ENCODE measurements around the gene GMCL1.
"Not testable (repeated sequence)": the region's sequence is repeated elsewhere in the genome, so short reads cannot be mapped to it uniquely, and the experiment has no call there.

GMCL1 gene

DNA sequence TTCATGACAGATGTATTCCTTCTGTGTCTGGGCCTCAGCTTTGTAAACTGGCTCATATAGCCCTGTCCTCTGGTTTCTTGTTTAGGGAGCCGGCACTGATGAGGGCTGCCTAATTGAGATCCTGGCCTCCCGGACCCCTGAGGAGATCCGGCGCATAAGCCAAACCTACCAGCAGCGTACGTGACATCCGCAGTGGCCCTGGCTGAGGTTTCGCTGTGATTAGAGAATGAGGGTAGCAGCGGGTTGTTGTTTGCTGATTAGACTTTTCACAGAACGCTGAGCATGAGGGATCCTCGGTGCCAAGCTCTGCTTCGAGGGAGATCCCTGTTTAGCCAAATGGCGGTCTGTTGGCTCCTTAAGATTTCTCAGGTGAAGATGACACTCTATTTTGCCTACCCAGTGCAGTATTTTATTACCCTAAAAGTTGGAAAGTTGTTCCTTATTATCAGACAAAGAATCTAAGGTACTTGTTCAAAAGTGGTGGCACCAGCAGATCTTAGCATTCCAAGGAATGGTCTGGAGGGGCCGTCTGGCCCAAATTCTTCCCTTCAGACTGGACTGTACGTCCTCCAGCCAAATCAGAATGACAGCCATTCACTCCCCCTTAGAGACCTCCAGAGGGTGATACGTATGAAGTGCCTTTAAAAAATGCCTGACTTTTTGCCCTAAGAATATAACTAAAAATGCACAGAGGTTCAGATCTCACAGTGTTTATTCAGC, 21.5 kb upstream of the GMCL1 start:
- no peak for DNase-seq

DNA sequence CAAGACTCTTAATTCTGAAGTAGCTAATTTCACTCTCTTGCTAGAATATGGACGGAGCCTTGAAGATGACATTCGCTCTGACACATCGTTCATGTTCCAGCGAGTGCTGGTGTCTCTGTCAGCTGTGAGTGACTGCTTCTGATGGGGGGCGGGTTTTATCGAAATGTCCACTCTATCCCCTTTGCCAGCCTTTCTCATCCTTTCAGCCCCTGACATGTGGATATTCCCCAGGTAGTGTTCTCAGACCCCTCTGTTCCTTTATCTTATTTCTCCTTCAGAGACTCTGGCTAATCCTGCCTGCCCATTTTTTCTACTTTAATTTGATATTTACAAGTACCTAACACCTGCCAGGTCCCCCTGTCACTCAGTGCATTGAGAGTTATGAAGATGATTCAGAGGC, 18.9 kb upstream of the GMCL1 start:
- DNase-seq: no peak

DNA sequence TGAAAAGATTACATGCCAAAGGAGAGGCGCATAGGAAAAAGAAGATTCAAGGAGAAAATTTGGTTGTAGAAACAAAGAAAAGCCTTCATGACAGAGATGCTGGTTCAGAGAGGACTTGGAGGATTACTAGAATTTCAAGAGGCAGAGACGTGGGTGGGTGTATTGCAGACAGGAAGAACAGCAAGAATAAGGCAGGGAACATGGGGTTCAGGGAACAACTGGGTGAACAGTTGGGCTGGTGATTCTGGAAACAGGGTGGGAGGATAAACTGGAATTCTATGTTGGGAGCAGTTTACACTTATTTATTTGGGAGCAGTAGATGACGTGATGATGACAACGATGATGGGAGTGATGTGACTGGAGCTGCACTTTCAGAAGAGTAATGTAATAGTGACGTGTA, 18.4 kb upstream of the GMCL1 start:
- DNase-seq: no peak

DNA sequence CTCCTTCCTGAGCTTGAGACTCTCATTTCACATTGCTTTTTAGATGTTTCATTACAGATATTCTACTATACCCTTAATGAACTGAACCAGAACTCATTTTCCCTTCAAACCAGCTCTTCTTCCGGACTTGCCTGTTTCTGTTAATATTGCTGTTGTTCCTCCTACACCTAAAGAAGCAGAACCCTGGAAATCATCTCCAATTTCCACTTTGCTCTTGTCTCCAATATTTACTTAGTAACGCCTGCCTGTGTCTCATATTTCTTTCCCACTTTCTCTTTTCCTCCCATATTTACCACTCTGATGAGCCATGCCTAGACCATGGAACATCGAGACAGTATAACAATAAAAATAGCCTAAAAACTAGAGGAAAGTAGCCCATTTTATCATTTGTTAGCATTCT, 17.9 kb upstream of the GMCL1 start:
- no peak for DNase-seq

DNA sequence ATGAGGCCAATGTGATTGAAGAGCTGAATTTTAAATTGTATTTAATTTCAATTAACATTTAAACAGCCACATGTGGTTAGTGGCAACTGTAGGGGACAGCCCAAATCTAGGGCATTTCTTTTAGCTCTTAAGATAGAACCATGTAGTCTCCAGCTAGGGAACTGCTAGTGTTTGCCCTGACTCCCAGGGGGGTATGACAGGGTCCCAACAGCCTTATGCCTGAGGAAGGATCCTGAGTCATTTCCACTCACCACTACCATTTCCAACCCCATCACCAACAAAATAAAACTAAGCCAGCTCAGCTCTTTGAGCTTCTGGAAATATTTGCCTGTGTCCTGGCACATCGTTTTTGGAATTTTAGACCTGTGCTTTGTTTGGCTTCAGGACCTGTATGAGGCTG, 13.7 kb upstream of the GMCL1 start:
- no peak for DNase-seq

DNA sequence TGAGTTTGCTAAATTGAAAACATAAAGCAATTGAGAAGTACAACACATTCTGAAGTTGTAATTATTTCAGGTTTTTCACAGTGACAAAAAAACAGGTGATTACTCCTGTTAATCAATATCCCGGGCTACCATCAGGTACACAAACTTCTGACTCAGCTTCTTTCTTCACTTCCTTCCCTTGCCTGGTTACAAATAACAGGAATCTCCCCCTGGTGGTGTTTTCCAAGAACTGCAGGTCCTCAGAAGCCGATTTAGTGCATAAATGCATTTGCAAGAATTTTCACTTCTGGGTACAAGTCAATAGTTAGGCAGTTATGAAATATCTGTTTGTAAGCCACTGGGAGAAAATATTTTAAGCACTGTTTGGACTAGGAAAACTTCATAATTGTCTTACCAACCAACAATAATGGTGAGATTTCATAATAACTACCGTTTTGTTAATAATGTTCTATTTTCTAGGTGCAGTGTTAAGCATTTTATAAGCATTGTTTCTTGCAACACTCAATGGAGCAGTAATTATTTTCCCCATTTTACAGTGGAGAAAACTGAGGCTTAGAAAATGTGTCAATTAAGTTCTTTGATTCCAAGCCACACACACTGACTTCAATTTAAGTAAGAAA, 12.4 kb upstream of the GMCL1 start:
- peak; percentile 79 for DNase-seq

DNA sequence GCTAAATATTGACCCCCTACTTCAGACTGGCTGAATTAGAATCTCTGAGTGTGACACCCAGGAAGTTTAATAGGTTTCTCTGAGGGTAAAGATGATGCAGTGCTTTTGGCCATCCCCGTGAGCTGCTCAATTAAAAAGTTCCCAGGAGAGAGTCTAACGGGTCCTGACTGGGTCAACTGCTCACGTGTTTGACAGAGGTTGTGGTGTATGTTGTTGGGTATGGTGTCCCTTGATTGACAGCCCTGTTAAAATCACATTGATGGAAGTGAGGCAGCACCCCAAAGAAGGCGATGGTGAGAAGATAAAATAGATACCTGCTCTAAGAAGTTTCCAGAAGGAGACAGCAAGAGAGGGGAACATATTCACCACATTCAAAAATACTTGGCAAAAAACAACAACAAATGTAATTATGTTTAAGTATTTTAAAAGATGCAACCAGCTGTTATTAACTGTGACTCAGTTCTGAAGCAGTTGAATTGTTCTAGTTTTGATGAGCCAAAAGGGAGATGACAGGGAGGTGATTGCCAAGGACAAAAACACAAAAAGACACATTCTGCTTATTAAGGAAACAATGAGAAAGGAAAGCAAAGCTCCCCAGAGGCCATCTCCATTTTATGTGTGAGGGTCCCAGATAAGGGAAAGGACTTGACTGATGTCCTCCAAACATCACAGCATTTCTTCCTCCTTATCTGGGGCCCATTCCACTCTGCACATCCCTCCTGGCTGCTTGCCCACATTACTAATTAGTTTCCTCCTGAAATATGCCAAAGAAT, 11.5 kb upstream of the GMCL1 start:
- no peak for DNase-seq

DNA sequence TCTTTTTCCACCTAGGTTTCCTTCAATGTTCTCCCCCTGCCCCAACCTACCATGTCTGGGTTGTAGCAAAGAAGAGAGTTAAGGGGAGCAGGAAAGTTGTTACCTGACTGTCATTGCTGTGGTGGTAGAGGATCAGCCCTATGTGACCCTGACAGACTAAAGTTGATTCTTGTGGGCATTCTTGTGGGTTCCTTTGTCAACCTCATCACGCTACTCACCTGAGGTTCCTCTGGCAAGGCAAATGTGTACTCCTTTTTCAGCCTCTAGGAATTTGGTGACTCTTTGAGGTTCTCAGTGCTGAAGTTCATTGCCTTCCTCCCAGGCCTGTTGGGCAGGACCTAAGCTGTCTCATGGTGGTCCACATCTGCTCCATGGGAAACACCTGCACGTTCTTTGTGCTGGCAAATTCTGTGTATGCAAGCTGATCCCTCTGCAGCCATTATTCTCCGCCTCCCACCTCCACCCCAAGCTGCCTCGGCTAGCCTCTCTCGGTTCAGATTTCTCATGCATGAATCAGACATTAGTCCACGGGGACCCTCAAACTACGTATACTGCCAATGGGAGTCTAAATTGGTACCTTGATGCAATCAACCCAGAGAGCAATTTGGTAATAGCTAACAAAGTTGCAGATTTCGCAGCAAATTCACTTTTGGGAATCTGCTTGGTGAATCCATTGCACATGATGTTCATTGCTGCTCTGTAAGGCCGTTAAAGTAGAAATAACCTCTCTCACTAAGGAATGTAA, 1.5 kb upstream of the GMCL1 start:
- no peak for DNase-seq

DNA sequence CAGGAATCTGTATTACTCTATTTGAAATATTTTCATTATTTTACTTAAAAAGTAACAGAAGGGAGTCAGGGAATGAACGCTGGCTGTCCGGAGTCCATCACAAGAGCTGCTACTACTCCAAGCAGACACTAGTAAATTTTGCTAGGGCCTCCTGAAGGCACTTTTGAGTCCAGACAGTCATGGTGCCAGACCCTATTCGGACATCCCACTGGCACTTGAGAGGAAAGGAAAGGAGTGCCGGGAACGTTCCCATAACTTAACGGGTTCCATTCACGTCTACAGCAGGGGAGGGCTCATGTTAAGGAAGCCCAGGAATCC, 563 bp upstream of the GMCL1 start:
- no peak for DNase-seq

DNA sequence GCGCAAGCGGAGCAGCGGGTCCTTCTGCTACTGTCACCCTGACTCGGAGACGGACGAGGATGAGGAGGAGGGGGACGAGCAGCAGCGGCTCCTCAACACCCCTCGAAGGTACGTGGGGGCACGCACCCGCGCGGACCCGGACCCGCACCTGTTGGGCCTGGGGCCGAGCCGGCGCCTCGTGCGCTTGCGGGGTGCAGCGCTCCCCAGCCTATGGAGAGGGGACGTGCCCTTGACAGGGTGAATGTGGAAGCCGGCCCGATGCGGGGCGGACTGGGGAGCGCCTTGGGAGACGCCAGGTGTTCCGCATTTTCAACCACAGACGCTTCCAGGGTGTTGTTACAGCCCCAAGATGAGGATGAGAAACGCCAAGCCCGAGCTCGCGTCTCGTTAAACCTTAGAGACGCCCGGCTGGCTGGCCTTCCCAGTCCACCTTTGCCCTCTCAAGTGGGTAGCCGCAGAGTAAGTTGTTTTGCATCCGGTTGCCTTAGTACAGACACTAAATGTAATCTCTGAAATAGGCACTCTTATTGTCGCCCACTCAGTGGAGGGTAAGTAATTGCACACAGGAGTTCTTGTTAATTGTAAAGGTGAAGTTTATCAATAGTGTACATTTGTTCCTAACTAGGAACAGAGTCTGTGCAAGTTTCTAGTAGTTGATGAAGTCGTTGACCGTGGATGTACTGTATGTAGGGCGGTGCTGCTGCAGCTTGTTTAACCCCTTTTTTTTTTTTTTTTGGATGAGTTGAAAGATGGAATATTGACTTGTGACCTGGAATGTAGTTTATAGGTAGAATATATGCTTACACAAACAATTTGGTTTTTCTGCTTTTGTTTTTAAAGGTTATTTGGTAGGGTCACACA, 815 bp downstream of the GMCL1 start:
- DNase-seq: peak; percentile 50

DNA sequence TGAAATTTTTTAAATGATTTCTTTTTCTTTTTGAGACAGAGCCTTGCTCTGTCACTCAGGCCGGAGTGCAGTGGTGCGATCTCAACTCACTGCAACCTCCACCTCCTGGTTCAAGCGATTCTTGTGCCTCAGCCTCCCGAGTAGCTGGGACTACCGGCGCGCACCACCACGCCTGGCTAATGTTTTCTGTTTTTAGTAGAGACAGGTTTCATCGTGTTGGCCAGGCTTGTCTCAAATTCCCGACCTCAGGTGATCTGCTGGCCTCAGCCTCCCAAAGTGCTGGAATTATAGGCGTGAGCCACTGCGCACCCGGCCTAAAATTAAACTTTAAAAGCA, 1.4 kb downstream of the GMCL1 start:
- not testable (repeated sequence) for DNase-seq

DNA sequence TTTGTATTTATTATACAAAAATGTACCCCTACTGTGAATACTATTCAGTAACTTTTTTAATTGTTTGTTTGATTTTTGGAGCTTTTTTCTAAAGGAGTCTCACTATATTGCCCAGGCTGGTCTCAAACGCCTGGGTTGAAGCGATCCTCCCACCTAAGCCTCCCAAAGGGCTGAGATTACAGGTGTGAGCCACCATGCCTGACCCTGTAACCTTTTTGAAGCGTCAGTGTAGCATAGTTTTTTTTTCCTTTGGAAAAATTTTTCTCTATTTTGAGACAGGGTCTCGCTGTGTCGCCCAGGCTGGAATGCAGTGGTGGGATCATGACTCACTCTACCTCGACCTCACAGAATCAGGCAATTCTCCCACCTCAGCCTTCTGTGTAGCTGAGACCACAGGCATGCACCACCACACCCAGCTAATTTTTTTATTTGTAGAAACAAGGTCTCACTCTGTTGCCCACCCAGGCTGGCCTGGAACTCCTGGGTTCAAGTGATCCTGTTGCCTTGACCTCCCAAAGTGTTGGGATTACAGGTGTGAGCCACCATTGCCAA, 2.0 kb downstream of the GMCL1 start:
- no peak for DNase-seq

DNA sequence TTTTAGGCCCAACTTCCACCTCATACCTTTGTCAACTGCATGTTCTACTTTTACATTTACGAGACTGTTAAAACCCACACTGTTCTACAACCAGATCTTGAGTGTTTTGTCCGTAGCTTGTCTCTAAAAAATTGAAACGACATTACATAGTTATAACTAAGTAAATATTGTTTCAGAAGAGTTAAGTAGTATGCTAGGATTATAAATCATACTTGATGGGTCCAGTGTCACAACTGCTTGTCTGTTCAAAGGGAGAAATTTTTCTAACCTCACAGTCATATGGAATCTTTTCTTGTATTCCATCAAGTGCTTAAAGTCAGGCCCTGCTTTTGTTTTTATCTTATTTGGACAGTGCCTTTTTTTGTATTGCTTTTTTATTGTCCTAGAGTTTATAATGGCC, 4.3 kb downstream of the GMCL1 start:
- no peak for DNase-seq

DNA sequence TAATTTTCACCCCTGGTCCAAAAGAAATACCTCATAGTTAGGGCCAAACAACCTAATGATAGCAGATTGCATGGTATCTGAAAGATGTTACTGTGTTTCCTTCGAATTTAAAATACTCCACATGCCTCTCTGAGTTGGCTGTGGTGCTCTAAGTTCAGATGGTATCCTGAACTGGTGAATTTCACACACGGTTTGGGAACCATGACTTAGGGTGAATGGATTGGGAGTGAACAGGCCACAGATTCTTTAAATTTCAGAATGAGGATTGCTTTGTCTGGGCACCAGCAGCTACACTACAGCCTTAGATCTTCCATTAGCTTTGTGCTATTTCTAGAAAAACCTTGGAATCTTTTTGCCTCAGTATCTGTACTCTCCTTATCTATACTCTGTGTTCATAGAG, 6.2 kb downstream of the GMCL1 start:
- no peak for DNase-seq

DNA sequence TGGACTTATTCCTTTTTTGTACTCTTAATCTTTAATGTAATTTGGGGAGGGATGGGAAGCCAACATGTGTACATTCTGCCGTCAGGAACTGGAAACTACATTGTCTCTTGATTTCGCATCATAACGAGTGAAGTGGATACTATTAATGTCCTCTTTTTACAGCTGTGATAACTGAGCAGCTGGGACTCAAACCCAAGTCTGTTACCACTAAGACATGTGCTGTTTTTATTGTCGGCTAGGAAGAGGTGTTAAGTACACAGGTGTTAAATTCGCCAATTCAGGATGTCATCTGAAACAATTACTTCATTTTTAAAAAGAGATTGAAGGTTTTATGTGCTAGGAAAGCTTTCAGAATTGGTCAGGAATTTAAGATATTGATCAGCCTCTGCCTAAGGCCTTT, 6.9 kb downstream of the GMCL1 start:
- no peak for DNase-seq

DNA sequence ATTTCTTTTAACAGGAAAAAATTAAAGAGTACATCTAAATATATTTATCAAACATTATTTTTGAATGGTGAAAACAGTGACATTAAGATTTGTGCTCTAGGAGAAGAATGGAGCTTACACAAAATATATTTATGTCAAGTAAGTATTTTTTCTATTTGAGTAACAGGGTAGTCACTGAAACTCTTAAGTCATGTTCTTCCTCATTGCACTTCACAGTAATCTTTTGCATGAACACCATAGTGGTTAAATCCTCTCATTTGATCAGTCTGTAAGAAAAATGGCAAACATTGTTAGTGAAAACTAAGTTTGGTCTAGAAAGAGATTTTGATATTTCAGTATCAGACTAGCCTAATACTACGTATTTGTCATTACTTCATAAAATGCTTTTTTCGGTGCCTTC, 8.1 kb downstream of the GMCL1 start:
- DNase-seq: no peak

DNA sequence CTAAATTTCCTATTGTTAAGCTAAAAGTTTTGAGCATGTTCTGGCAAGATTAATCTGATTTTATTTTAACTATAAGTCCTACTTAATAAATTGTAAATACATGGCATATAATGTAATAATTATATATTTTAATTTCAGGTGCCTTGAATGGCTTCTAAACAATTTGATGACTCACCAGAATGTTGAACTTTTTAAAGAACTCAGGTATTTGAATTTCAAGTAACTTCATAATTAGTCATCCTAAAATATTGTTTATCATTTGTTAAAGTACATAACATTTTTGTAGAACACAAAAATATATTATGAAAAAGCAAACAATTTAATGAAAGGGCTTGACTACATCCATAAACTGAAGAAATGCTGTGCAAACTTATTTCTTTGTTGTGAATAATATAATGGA, 14.5 kb downstream of the GMCL1 start:
- DNase-seq: no peak

DNA sequence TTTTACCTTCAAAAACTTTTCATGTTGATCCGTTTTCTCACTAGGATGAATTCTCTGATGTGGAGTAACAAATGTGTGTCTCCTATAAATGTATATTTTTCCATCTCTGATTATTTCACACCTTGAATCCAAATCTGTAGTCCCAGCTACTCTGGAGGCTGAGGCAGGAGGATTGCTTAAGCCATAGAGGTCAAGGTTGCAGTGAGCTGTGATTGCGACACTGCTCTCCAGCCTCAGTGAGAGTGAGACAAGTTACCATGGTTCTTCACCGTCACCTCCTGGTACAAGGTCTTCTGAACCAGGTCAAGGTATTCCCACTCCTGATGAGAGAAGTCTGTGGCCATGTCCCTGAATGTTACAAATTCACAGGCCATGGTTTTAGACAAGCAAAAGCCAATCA, 15.1 kb downstream of the GMCL1 start:
- DNase-seq: no peak

DNA sequence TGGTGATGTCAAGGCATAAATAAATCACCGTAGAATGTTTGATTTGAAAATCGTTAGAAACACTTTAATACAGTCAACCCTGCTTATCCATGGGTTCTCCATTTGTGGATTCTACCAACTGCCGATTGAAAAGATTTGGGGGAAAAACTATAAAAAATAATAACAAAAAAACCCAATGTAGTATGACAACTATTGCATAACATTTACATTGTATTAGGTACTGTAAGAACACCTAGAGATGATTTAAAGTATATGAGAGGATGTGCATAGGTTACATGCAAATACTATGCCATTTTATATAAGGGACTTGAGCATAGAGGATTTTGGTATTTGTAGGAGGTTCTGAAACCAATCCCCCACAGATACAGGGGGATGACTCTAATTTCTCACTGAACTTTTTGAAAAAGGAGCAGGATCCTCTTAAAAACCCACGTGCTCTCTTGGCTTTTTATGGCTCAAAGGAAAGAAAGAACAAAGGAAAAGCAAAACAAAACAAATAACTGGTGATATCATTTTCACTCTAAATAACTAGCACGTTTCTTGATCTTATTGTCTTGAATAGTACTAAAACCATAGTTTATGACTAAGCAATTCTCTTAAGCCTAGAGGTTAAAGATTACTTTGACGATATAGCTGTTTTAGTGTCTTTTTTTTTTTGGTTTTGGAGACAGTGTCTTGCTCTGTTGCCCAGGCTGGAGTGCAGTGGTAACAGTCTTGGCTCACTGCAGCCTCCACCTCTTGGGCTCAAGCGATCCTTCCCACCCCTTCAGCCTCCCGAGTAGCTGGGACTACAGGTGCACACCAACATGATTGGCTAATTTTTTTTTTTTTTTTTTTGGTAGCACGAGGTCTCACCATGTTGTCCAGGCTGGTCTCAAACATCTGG, 17.0 kb downstream of the GMCL1 start:
- no peak for DNase-seq

DNA sequence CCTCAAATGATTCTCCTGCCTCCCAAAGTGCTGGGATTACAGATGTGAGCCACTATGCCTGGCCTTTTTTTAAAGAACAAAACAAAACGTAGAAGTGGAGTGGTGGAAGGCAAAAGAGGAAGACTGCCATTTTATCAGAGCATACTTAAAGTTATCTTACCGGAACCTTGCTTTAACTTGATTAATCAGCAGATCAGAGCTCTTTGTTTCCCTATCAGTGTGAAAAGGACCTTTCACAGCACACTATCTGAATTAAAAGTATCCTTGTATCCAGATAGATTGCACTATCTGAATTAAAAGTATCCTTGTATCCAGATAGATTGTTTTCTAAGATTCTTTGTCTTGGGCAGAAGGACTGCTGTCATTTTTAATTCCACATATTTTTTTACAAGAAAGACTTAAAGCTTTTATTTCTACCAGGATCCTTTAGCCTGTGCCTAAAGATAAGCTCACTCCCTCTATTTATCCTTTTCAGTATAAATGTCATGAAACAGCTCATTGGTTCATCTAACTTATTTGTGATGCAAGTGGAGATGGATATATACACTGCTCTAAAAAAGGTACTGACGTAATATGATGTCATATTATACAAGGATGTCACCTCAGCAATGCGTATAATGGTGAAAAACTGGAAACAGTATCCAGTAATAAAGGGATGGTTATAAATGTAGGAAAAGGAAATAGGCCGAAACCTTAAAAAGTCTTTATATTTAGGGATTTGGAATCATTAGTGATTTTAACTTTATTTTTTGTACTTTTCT, 17.8 kb downstream of the GMCL1 start:
- no peak for DNase-seq
